IPS-18a (cell line): ENCODE measurements around the gene MCUB.

ENCODE experiments used
- H3K27ac ChIP-seq: one replicate; pipeline ENCODE4 v1.5.1; 2013; ENCODE audit warnings: low read length
- H3K27me3 ChIP-seq: one replicate; pipeline ENCODE4 v1.6.1; 2013; ENCODE audit warnings: mild to moderate bottlenecking, low read length; ENCODE audit not compliant: control insufficient read depth, insufficient read depth
- H3K36me3 ChIP-seq: one replicate; pipeline ENCODE4 v1.6.1; 2013; ENCODE audit warnings: low read depth, low read length; ENCODE audit not compliant: control insufficient read depth
- H3K4me1 ChIP-seq: one replicate; pipeline ENCODE4 v1.6.1; 2013; ENCODE audit warnings: low read depth, low read length; ENCODE audit not compliant: control insufficient read depth
- H3K4me3 ChIP-seq: one replicate; pipeline ENCODE4 v1.5.1; 2013; ENCODE audit warnings: low read length
- H3K9ac ChIP-seq: one replicate; pipeline ENCODE4 v1.6.1; 2013; ENCODE audit warnings: mild to moderate bottlenecking, low read length, moderate library complexity
- H3K9me3 ChIP-seq: one replicate; pipeline ENCODE4 v1.6.1; 2013; ENCODE audit warnings: low read depth, low read length; ENCODE audit not compliant: control insufficient read depth

MCUB gene

DNA sequence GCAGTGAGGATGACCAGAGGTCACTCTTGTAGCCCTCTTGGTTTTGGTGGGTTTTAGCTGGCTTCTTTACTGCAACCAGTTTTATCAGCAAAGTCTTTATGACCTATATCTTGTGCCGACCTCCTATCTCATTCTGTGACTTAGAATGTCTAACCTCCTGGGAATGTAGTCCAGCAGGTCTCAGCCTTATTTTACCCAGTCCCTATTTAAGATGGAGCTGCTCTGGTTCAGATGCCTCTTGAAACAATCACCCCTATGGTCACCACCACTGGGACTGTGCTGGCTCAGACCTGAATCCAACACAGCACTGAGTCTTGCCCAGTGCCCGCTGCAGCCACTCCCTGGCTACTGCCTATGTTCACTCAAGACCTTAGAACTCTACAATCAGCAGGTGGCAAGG is 49.4 kb downstream of the MCUB start:
- H3K4me1 ChIP-seq: no peaks in the 10 kb centered on the region
- H3K27me3 ChIP-seq: no peaks in the 10 kb centered on the region
- no peaks in the 10 kb centered on the region for H3K36me3 ChIP-seq
- no peaks in the 10 kb centered on the region for H3K9me3 ChIP-seq
- no peak overlapping the region for H3K9ac ChIP-seq
- H3K4me3 ChIP-seq: no peak overlapping the region
- no peak overlapping the region for H3K27ac ChIP-seq

DNA sequence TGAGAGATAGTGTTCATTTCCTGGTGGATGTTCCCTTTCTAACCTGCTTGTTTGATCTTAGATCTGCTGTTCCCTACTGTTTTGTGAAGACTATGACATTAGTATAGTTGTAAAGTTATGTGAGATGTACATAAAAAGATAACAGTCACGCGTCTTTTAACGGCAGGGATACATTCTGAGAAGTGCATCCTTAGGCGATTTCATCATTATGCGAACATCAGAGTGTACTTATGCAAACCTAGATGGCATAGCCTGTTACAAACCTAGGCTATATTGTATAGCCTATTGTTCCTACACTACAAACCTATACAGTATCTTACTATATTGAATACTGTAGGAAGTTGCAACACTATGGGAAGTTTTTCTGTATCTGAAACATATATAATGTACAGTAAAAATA is 50.4 kb downstream of the MCUB start:
- Histone ChIP-seq H3K4me3 (no peak overlapping the region), H3K4me1 (no peaks in the 10 kb centered on the region), H3K27me3 (no peaks in the 10 kb centered on the region), H3K9me3 (no peaks in the 10 kb centered on the region), H3K9ac (no peak overlapping the region), H3K36me3 (no peaks in the 10 kb centered on the region), H3K27ac (no peak overlapping the region)

DNA sequence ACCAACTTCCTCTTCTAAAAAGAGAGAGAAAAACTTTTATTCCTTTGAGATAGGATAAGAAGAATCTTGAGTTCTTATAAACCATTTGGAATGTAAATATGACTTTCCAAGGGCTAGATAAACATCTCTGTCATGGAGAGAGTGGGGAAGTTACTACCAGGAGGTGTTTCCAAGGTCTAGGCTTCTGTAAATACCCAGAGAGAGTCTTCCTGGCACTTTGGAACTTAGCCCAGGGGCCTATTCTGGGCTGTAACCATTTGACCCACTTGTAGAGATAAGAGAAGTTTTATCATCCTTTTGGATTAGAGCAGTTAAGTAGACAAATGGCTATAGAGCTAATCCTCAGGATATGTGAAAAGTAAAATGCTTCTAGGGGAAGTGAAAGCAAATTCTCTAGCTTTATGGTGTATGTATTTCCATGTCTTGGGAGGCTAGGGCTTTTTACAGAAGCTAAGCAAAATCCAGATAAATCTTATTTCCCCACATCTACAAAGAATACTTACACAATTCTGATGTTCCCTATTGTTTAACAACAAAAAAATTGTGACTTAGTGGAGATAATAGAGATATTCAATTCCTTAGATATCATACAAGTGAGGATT is 51.1 kb downstream of the MCUB start:
- Histone ChIP-seq H3K4me3 (no peak overlapping the region), H3K9me3 (no peaks in the 10 kb centered on the region), H3K4me1 (no peaks in the 10 kb centered on the region), H3K27ac (no peak overlapping the region), H3K36me3 (no peaks in the 10 kb centered on the region), H3K27me3 (no peaks in the 10 kb centered on the region), H3K9ac (no peak overlapping the region)

DNA sequence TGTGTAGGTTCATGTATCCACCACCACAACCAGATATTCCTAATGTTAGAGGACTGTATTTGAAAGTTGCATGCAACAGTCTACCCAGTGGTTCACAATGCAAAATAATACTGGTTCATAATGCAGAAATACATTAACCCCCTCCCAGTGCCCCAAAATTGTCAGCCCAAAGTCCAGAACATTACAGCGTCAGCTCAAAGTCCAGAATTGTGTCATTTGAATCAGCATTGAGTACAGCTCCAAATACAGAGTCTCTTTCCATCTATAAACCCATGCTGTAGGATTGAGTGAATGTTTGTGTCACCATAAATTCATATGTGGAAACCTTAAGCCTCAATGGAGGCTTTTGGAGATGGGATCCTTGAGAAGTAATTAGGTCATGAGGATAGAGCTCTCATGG is 54.0 kb downstream of the MCUB start:
- H3K9ac ChIP-seq: no peak overlapping the region
- H3K4me1 ChIP-seq: peaks cover 4% of the 10 kb centered on the region
- H3K27me3 ChIP-seq: no peaks in the 10 kb centered on the region
- H3K27ac ChIP-seq: no peak overlapping the region
- H3K36me3 ChIP-seq: no peaks in the 10 kb centered on the region
- no peak overlapping the region for H3K4me3 ChIP-seq
- no peaks in the 10 kb centered on the region for H3K9me3 ChIP-seq

- Histone ChIP-seq H3K4me1 (peaks cover 4% of the 10 kb centered on the region), H3K27me3 (no peaks in the 10 kb centered on the region), H3K4me3 (no peak overlapping the region), H3K9me3 (no peaks in the 10 kb centered on the region), H3K36me3 (no peaks in the 10 kb centered on the region), H3K9ac (no peak overlapping the region), H3K27ac (no peak overlapping the region)
These were observed 54.4 kb downstream of the MCUB start for GRCh38 chr4:109614466-109614865.

GRCh38 chr4:109615742-109616141 is 55.7 kb downstream of the MCUB start:
- Histone ChIP-seq H3K36me3 (no peaks in the 10 kb centered on the region), H3K27ac (no peak overlapping the region), H3K9ac (no peak overlapping the region), H3K4me3 (no peak overlapping the region), H3K9me3 (no peaks in the 10 kb centered on the region), H3K4me1 (peaks cover 4% of the 10 kb centered on the region), H3K27me3 (no peaks in the 10 kb centered on the region)

DNA sequence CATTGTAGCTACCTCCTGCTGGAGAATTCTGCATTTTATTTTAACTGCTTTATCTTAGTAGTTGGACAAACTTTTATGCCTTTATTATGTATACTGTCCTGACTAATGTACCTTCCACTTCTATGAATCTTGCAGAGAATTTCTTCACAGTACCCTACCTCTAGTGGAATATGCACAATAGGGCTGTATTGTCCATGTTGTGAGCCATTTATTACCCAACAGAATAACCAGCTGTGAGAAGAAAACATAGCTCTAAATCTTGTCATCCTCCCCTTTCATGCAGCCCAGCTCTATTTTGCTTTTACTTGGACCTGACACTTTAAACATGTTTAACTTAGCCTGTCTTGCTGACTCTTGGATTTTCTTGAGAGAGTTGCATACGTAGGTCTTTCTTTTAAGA is 56.2 kb downstream of the MCUB start:
- H3K36me3 ChIP-seq: no peaks in the 10 kb centered on the region
- no peak overlapping the region for H3K27ac ChIP-seq
- H3K9me3 ChIP-seq: no peaks in the 10 kb centered on the region
- peaks cover 4% of the 10 kb centered on the region for H3K4me1 ChIP-seq
- H3K27me3 ChIP-seq: no peaks in the 10 kb centered on the region
- H3K9ac ChIP-seq: no peak overlapping the region
- no peak overlapping the region for H3K4me3 ChIP-seq

DNA sequence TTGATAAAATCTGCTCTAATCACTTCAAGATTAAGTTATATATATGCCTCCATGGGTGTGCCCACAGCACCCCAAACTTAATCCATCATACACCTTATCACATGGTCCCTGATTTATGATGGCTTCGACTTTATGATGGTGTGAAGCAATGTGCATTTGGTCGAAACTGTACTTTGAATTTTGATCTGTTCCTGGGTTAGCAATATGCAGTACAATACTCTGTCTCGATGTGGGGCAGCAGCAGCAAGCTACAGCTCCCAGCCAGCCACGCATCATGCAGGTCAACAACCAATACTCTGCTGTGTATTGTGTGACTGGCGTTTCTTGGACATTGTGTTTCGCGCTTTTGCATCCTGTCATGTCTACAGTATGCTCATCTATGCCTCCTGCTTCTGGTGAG is 62.6 kb downstream of the MCUB start:
- Histone ChIP-seq H3K27me3 (no peaks in the 10 kb centered on the region), H3K27ac (no peak overlapping the region), H3K4me1 (no peaks in the 10 kb centered on the region), H3K36me3 (no peaks in the 10 kb centered on the region), H3K4me3 (no peak overlapping the region), H3K9me3 (no peaks in the 10 kb centered on the region), H3K9ac (no peak overlapping the region)

DNA sequence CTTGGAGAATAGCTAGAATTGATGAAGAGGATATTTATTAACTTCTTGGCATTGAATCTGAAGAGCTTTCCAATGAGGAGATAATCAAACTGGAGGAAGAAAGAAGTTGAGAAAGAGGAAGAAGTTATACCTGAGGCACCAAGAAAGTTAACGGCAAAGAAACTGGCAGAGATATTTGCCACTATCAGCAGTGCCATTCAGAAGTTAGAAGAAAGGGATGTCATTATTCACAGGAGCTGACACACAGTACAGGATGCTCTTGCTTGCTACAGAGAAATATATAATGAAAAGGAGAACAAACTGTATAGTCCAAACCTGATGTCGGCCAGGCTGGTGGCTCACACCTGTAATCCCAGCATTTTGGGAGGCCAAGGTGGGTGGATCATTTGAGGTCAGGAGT is 64.5 kb downstream of the MCUB start:
- Histone ChIP-seq H3K4me3 (no peak overlapping the region), H3K27ac (no peak overlapping the region), H3K4me1 (peaks cover under 1% of the 10 kb centered on the region), H3K27me3 (no peaks in the 10 kb centered on the region), H3K36me3 (no peaks in the 10 kb centered on the region), H3K9ac (no peak overlapping the region), H3K9me3 (no peaks in the 10 kb centered on the region)

GRCh38 chr4:109627361-109627760 is 67.3 kb downstream of the MCUB start:
- H3K4me1 ChIP-seq: peaks cover 6% of the 10 kb centered on the region
- H3K27ac ChIP-seq: no peak overlapping the region
- no peaks in the 10 kb centered on the region for H3K27me3 ChIP-seq
- no peak overlapping the region for H3K9ac ChIP-seq
- H3K9me3 ChIP-seq: no peaks in the 10 kb centered on the region
- no peak overlapping the region for H3K4me3 ChIP-seq
- no peaks in the 10 kb centered on the region for H3K36me3 ChIP-seq

- no peaks in the 10 kb centered on the region for H3K27me3 ChIP-seq
- H3K4me3 ChIP-seq: no peak overlapping the region
- H3K9ac ChIP-seq: no peak overlapping the region
- peaks cover 6% of the 10 kb centered on the region for H3K4me1 ChIP-seq
- H3K9me3 ChIP-seq: no peaks in the 10 kb centered on the region
- no peaks in the 10 kb centered on the region for H3K36me3 ChIP-seq
- no peak overlapping the region for H3K27ac ChIP-seq
These were observed 69.7 kb downstream of the MCUB start for GRCh38 chr4:109629775-109630174.

GRCh38 chr4:109631532-109632108 is 71.6 kb downstream of the MCUB start:
- peaks cover 6% of the 10 kb centered on the region for H3K4me1 ChIP-seq
- no peak overlapping the region for H3K27ac ChIP-seq
- no peaks in the 10 kb centered on the region for H3K36me3 ChIP-seq
- H3K9ac ChIP-seq: no peak overlapping the region
- H3K27me3 ChIP-seq: no peaks in the 10 kb centered on the region
- no peak overlapping the region for H3K4me3 ChIP-seq
- H3K9me3 ChIP-seq: no peaks in the 10 kb centered on the region
